HepG2 (cell line): ENCODE data around the gene WDHD1. TPM values are rescaled to one million over a fixed set of nuclear protein-coding genes. Genes with fewer than 3 reads are reported as not detected.

Experiments
- ATAC-seq: fragments of 200-7000 bp; cut with Tn5 transposase; 3 replicates; pipeline ENCODE4 v1.9.1; 2020; ENCODE audit warnings: mild to moderate bottlenecking, moderate library complexity
- BruUV-seq: library from RNA; stranded (reverse); fragments of 400-500 nt; replicated peaks from 2 replicates; lab custom pipeline; 2021; lab: Mats Ljungman, UMichigan
- CTCF ChIA-PET: fragments of 300-600 bp; formaldehyde crosslinking; extraction: SDS; loops from one replicate; lab custom pipeline; 2021; ENCODE audit warnings: low total read pairs, inconsistent platforms, low intra/inter-chr PET ratio; lab: Yijun Ruan, JAX
- POLR2A ChIA-PET: fragments of 350-600 bp; sonication (Branson Sonifier 250); formaldehyde crosslinking; loops from one replicate; lab custom pipeline; 2020; ENCODE audit warnings: antibody characterized with exemption, inconsistent platforms; lab: Yijun Ruan, JAX
- DNase-seq: peaks from one replicate; pipeline ENCODE4 v3.0.0-alpha.2; 2015; ENCODE audit warnings: low spot score
- FAIRE-seq: peaks from 3 replicates; lab custom pipeline; 2011; peaks lifted over from hg19 to GRCh38; lab: Jason Lieb, UNC
- H2AFZ ChIP-seq: one replicate; pipeline ENCODE4 v1.6.1; 2011; ENCODE audit warnings: low read length, inconsistent platforms
- H3K27ac ChIP-seq: fragments of 300-600 bp; 3 replicates; pipeline ENCODE4 v1.8.0; 2011; ENCODE audit warnings: mixed run types, mild to moderate bottlenecking, mixed read lengths, low read length, inconsistent platforms; ENCODE audit not compliant: insufficient read depth; ENCODE audit errors: extremely low read length
- H3K27me3 ChIP-seq, 2 experiments: fragments of 200-600 bp in 1 of 2; 2 replicates in 1 of 2; 3 replicates in 1 of 2; pipeline versions ENCODE4 v1.6.0 to v1.8.0; 2011; ENCODE audit warnings: low read length in 2 of 2, mild to moderate bottlenecking in 2 of 2, moderate library complexity in 2 of 2, inconsistent platforms in 1 of 2; ENCODE audit not compliant: insufficient read depth in 2 of 2, control insufficient read depth in 1 of 2
- H3K36me3 ChIP-seq, 2 experiments: fragments of 200-600 bp in 1 of 2; replicated peaks in 1 of 2; 2 replicates in 1 of 2; 3 replicates in 1 of 2; pipeline versions ENCODE4 v1.5.1 to v1.8.0; 2011; ENCODE audit warnings: low read length in 2 of 2, inconsistent platforms in 1 of 2; ENCODE audit not compliant: insufficient read depth in 2 of 2, control insufficient read depth in 1 of 2
- H3K4me1 ChIP-seq: 2 replicates; pipeline ENCODE4 v1.5.1; 2012; ENCODE audit warnings: low read length, inconsistent platforms; ENCODE audit not compliant: insufficient read depth
- H3K4me2 ChIP-seq: 2 replicates; pipeline ENCODE4 v1.6.0; 2011; ENCODE audit warnings: low read depth, low read length, inconsistent platforms
- H3K4me3 ChIP-seq, 3 experiments: fragments of 200-600 bp in 1 of 3; sonication (generic), shearing (Covaris generic) in 1 of 3; replicated peaks in 1 of 3; 2 replicates each; pipeline ENCODE4 v1.5.1; 2011 to 2016; ENCODE audit warnings: low read length in 3 of 3, inconsistent platforms in 2 of 3, low read depth in 2 of 3, mild to moderate bottlenecking in 2 of 3, control low read depth in 1 of 3, mixed read lengths in 1 of 3; ENCODE audit not compliant: insufficient read depth in 1 of 3
- H3K79me2 ChIP-seq: one replicate; pipeline ENCODE4 v1.6.1; 2011; ENCODE audit warnings: low read length, inconsistent platforms; ENCODE audit not compliant: insufficient read depth
- H3K9ac ChIP-seq: 2 replicates; pipeline ENCODE4 v1.6.0; 2011; ENCODE audit warnings: mild to moderate bottlenecking, low read depth, low read length, inconsistent platforms; ENCODE audit not compliant: insufficient read depth
- H3K9me3 ChIP-seq: 2 replicates; pipeline ENCODE4 v1.5.1; 2012; ENCODE audit warnings: mild to moderate bottlenecking, low read length
- H4K20me1 ChIP-seq: 2 replicates; pipeline ENCODE4 v1.6.0; 2011; ENCODE audit warnings: inconsistent platforms, mild to moderate bottlenecking, low read length, moderate library complexity; ENCODE audit not compliant: insufficient read depth
- HCFC1 ChIP-seq: fragments of 150-350 bp; IDR thresholded peaks from 2 replicates; pipeline ENCODE4 v1.6.1; 2014; ENCODE audit warnings: low read depth, low read length
- HOXA7 ChIP-seq: sonication (generic); formaldehyde crosslinking; IDR thresholded peaks from 2 replicates; pipeline ENCODE4 v1.8.1; 2022; ENCODE audit warnings: mild to moderate bottlenecking, missing genetic modification reagents, moderate library complexity
- MED1 ChIP-seq: sonication (generic); formaldehyde crosslinking; IDR thresholded peaks from 2 replicates; pipeline ENCODE4 v1.4.0; 2020; ENCODE audit warnings: missing genetic modification reagents
- PHF8 ChIP-seq: sonication (generic); formaldehyde crosslinking; IDR thresholded peaks from 2 replicates; pipeline ENCODE4 v1.5.0; 2020; ENCODE audit warnings: missing genetic modification reagents
- RORA ChIP-seq: sonication (generic); formaldehyde crosslinking; IDR thresholded peaks from 2 replicates; pipeline ENCODE4 v1.5.0; 2020; ENCODE audit warnings: mild to moderate bottlenecking, missing genetic modification reagents, moderate library complexity
- TCF7L2 ChIP-seq: IDR thresholded peaks from 2 replicates; pipeline ENCODE4 v1.6.1; 2011; ENCODE audit warnings: mild to moderate bottlenecking, low read depth, low read length, moderate library complexity
- ZC3H13 ChIP-seq: sonication (generic); formaldehyde crosslinking; IDR thresholded peaks from 2 replicates; pipeline ENCODE4 v1.8.1; 2023; ENCODE audit warnings: mild to moderate bottlenecking, missing genetic modification reagents, moderate library complexity
- ZMAT3 ChIP-seq: sonication (generic); formaldehyde crosslinking; conservative IDR thresholded peaks from 2 replicates; pipeline ENCODE4 v1.7.0; 2021; ENCODE audit warnings: missing genetic modification reagents
- ZMYM4 ChIP-seq: sonication (generic); formaldehyde crosslinking; IDR thresholded peaks from 2 replicates; pipeline ENCODE4 v1.8.1; 2023; ENCODE audit warnings: mild to moderate bottlenecking, missing genetic modification reagents
- ZNF10 ChIP-seq: sonication (generic); formaldehyde crosslinking; IDR thresholded peaks from 2 replicates; pipeline ENCODE4 v1.4.0; 2020; ENCODE audit warnings: mild to moderate bottlenecking, low read depth, missing genetic modification reagents, borderline replicate concordance
- ZNF720 ChIP-seq: sonication (generic); formaldehyde crosslinking; IDR thresholded peaks from 2 replicates; pipeline ENCODE4 v1.4.0; 2020; ENCODE audit warnings: missing genetic modification reagents
- ZNF747 ChIP-seq: sonication (generic); formaldehyde crosslinking; IDR thresholded peaks from 2 replicates; pipeline ENCODE4 v1.8.1; 2023; ENCODE audit warnings: missing genetic modification reagents, mild to moderate bottlenecking, borderline replicate concordance
- WGBS: methylation state at CpG from one replicate; pipeline ENCODE4 v1.1.6; 2017; ENCODE audit warnings: low lambda C conversion rate; 5-methylcytosine and 5-hydroxymethylcytosine counted together
- in situ Hi-C: cut with HindIII; loops from 2 replicates; pipeline ENCODE4 v1.10.0; 2017; ENCODE audit warnings: low pct_unique_long_range_greater_than_20kb; ENCODE audit not compliant: extremely low pct_ligation_motif_present
- intact Hi-C: fragments of 100-400 bp; cut with micrococcal nuclease; formaldehyde crosslinking; loops from one replicate; pipeline ENCODE4 v1.10.0; 2022; ENCODE audit not compliant: unreplicated experiment
- polyA plus RNA-seq, 8 experiments: library from polyadenylated mRNA; depleted of rRNA in 3 of 8; stranded (reverse) in 7 of 8; unstranded in 1 of 8; fragments of >200 nt; fragmentation: Illumina TruSeq in 4 of 8; extraction: Trizol in 4 of 8; gene quantifications; 2 replicates each; pipeline versions ENCODE4 v1.2.1 to v1.2.3, GENCODE V29; 2011 to 2016; ENCODE audit warnings: low read depth in 4 of 8, missing spikeins in 1 of 8, mixed read lengths in 1 of 8; ENCODE audit not compliant: insufficient read depth in 1 of 8
- total RNA-seq, 5 experiments: library from RNA; depleted of rRNA; stranded (reverse); fragments of >200 nt; fragmentation: Illumina TruSeq; extraction: Trizol; gene quantifications; 2 replicates each; pipeline ENCODE4 v1.2.3, GENCODE V29; 2016; ENCODE audit warnings: low read depth in 1 of 5
- TF ChIP-seq, protein P1 (sequence below), 2 experiments: sonication (generic) in 1 of 2; formaldehyde crosslinking in 1 of 2; IDR thresholded peaks; 2 replicates each; pipeline versions ENCODE4 v1.6.1 to v1.9.0; 2014 to 2022; ENCODE audit warnings: antibody characterized with exemption in 1 of 2, borderline replicate concordance in 1 of 2, inconsistent platforms in 1 of 2, low read depth in 1 of 2, missing genetic modification reagents in 1 of 2
- TF ChIP-seq, protein P2 (sequence below): sonication (generic); formaldehyde crosslinking; IDR thresholded peaks from 2 replicates; pipeline ENCODE4 v1.5.1; 2020; ENCODE audit warnings: mild to moderate bottlenecking, missing genetic modification reagents, moderate library complexity

WDHD1 gene
- total and polyA plus RNA-seq, 2 of the 13 experiments (the other 11 are each of a cell fraction or from before 2014, with no cell fraction given) = 5.5 to 27.5 TPM

- H3K79me2 ChIP-seq = no peaks in the 10 kb centered on the region
- TF ChIP-seq PHF8 (CRISPR knock-in tag) (no peak), HOXA7 (no peak), ZNF720 (no peak), RORA (no peak), MED1 (CRISPR knock-in tag) (no peak), TCF7L2 (no peak), ZC3H13 (no peak), ZNF10 (CRISPR knock-in tag) (no peak), ZMAT3 (CRISPR knock-in tag) (no peak), ZNF747 (CRISPR knock-in tag) (no peak), ZMYM4 (CRISPR knock-in tag) (no peak), HCFC1 (no peak)
- TF ChIP-seq, protein P1, sequence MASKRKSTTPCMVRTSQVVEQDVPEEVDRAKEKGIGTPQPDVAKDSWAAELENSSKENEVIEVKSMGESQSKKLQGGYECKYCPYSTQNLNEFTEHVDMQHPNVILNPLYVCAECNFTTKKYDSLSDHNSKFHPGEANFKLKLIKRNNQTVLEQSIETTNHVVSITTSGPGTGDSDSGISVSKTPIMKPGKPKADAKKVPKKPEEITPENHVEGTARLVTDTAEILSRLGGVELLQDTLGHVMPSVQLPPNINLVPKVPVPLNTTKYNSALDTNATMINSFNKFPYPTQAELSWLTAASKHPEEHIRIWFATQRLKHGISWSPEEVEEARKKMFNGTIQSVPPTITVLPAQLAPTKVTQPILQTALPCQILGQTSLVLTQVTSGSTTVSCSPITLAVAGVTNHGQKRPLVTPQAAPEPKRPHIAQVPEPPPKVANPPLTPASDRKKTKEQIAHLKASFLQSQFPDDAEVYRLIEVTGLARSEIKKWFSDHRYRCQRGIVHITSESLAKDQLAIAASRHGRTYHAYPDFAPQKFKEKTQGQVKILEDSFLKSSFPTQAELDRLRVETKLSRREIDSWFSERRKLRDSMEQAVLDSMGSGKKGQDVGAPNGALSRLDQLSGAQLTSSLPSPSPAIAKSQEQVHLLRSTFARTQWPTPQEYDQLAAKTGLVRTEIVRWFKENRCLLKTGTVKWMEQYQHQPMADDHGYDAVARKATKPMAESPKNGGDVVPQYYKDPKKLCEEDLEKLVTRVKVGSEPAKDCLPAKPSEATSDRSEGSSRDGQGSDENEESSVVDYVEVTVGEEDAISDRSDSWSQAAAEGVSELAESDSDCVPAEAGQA (IDR thresholded peaks at IDR 0.05; ENCODE audit: low read depth) = no peak
- TF ChIP-seq, protein P1 (CRISPR knock-in tag; IDR thresholded peaks at IDR 0.05; ENCODE audit: borderline replicate concordance) = no peak
- TF ChIP-seq, protein P2, sequence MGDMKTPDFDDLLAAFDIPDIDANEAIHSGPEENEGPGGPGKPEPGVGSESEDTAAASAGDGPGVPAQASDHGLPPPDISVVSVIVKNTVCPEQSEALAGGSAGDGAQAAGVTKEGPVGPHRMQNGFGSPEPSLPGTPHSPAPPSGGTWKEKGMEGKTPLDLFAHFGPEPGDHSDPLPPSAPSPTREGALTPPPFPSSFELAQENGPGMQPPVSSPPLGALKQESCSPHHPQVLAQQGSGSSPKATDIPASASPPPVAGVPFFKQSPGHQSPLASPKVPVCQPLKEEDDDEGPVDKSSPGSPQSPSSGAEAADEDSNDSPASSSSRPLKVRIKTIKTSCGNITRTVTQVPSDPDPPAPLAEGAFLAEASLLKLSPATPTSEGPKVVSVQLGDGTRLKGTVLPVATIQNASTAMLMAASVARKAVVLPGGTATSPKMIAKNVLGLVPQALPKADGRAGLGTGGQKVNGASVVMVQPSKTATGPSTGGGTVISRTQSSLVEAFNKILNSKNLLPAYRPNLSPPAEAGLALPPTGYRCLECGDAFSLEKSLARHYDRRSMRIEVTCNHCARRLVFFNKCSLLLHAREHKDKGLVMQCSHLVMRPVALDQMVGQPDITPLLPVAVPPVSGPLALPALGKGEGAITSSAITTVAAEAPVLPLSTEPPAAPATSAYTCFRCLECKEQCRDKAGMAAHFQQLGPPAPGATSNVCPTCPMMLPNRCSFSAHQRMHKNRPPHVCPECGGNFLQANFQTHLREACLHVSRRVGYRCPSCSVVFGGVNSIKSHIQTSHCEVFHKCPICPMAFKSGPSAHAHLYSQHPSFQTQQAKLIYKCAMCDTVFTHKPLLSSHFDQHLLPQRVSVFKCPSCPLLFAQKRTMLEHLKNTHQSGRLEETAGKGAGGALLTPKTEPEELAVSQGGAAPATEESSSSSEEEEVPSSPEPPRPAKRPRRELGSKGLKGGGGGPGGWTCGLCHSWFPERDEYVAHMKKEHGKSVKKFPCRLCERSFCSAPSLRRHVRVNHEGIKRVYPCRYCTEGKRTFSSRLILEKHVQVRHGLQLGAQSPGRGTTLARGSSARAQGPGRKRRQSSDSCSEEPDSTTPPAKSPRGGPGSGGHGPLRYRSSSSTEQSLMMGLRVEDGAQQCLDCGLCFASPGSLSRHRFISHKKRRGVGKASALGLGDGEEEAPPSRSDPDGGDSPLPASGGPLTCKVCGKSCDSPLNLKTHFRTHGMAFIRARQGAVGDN (CRISPR knock-in tag) = no peak
- TF ChIP-seq, all 625 proteins: peak for 0
- H4K20me1 ChIP-seq = no peaks in the 10 kb centered on the region
- no peak overlapping the region for H2AFZ ChIP-seq
- no peak overlapping the region for H3K27ac ChIP-seq
- ATAC-seq (no peak), FAIRE-seq (no peak), DNase-seq (no peak)
- ChIA-PET POLR2A (no interaction called here), CTCF (no interaction called here)
- no peak overlapping the region for H3K9ac ChIP-seq
- no TSS peak for BruUV-seq
- peaks cover 10% of the 10 kb centered on the region for H3K4me1 ChIP-seq
- WGBS = 98% methylated on average over 4 of the region's 4 CpGs
- H3K4me2 ChIP-seq = no peak overlapping the region
- H3K9me3 ChIP-seq = no peaks in the 10 kb centered on the region
- intact Hi-C loops = loop anchor here (10.0 kb wide), 1 partner anchor 72 kb away; the partner anchor contains the start of gene GCH1
- H3K27me3 ChIP-seq = no peaks in the 10 kb centered on the region
- in situ Hi-C loops = no loop called here
- H3K4me3 ChIP-seq = no peak overlapping the region
- peaks cover 0 to 14% of the 10 kb centered on the region in 2 experiments; a peak in 2 of 5 replicates for H3K36me3 ChIP-seq
These were observed 50.6 kb downstream of the WDHD1 start for GRCh38 chr14:54976316-54976715.
